GM12801 (cell line): Measurements from ENCODE around the gene PPA1.

ENCODE experiments used
- CTCF ChIP-seq: IDR thresholded peaks from one replicate; pipeline ENCODE4 v1.5.1; 2011; ENCODE audit warnings: control low read depth; ENCODE audit not compliant: insufficient read length; ENCODE audit errors: extremely low read depth

PPA1 gene

GRCh38 chr10:70228491-70228890 is 4.7 kb downstream of the PPA1 start:
- TF ChIP-seq CTCF = no peak

GRCh38 chr10:70227548-70228320 is 5.5 kb downstream of the PPA1 start:
- TF ChIP-seq CTCF = no peak

GRCh38 chr10:70223728-70224127 is 9.5 kb downstream of the PPA1 start:
- TF ChIP-seq CTCF = no peak

- TF ChIP-seq CTCF = no peak
Observed at GRCh38 chr10:70222340-70222794, 10.9 kb downstream of the PPA1 start.

- TF ChIP-seq CTCF = no peak
Observed at GRCh38 chr10:70221030-70221429, 12.2 kb downstream of the PPA1 start.

- TF ChIP-seq CTCF = no peak
Observed at GRCh38 chr10:70212879-70213278, 20.4 kb downstream of the PPA1 start.

- TF ChIP-seq CTCF = no peak
Observed at GRCh38 chr10:70212277-70212676, 21.0 kb downstream of the PPA1 start.
